GM19025 (cell line): ENCODE results near the gene ADIG.

ENCODE experiments used
- ATAC-seq: cut with Tn5 transposase; IDR thresholded peaks from one replicate; pipeline ENCODE4 v1.9.1; 2021; ENCODE audit warnings: mild to moderate bottlenecking, low read depth, moderate library complexity; ENCODE audit not compliant: unreplicated experiment

Gene ADIG

DNA sequence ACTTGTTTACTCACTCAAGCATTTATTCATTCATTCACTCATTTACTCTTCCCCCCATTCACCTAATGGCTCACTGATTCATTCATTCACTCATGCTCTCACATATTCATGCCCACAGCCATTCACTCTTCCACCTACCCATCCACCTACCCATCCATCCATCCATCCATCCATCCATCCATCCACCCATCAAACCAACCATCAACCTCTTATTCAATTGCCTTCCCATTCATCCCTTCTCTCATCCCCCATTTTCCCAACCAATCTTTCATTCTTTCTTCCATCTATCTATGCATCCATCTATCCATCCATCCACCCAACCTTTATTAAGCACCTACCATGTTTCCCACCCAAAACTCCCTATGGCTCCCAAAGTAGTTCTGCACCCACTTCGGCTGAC lies 19.1 kb downstream of the ADIG start:
- ATAC-seq = no peak

- ATAC-seq = no peak
These were observed 20.5 kb downstream of the ADIG start, which contains the start of gene ARHGAP40 for GRCh38 chr20:38601216-38602184. ARHGAP40 (plus strand) TSS chr20:38601809.

- ATAC-seq = no peak
These were observed 21.2 kb downstream of the ADIG start for GRCh38 chr20:38602185-38602581.

DNA sequence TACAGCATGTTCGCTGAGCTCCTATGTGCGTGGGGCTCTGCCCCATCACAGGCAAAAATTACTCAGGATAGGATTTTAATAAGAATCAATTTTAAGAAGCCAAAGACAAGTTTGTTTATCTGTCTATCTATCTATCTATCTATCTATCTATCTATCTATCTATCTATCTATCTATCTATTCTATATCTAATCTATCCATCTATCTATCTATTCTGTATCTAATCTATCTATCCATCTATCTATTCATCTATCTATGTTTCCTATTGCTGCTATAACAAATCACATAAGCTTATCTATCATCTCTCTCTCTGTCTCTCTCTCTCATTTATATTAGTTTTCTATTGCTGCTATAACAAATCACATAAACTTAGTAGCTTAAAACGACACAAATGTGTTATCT lies 22.3 kb downstream of the ADIG start:
- no peak for ATAC-seq

GRCh38 chr20:38604873-38605303 lies 23.9 kb downstream of the ADIG start:
- ATAC-seq = no peak

DNA sequence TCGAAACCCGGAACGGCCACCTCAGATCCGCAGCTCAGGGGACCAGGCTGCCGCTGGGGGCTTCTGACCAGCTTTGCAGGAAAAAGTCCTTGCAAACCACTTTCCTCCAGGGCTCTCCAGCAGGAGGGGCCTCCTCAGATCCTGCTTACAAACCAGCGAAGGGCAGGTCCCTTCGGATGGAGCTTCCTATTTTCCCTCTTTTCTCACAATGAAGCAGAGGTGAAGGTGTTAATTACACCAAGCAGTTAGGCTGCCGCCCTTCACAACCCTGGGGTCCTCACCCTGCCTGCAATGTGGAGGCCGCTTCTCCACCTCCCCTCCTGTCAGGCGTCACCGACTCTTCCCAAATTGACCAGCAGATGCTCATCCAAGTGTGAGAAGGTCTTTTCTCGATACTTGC lies 26.4 kb downstream of the ADIG start:
- ATAC-seq = no peak

DNA sequence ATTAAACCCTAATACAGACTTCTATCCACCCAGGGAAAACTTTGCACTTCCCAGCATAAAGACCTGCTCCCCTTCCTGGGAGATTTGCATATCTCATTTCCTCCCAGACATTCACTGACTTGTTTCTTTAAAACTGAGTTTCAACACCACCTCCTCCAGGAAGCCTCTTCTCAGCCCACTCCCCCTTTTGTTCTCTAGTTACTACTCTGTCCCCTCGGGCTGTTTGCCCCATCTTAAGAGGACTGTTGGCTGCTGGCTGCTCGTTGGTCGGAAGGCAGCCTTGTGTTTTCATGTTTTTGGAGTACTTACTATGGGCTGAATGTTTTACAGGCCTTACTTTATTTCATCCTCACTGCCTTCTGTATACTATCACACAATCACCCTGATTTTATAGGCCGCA lies 27.2 kb downstream of the ADIG start:
- ATAC-seq = no peak

GRCh38 chr20:38609815-38610214 lies 28.8 kb downstream of the ADIG start:
- no peak for ATAC-seq

GRCh38 chr20:38610521-38610920 lies 29.5 kb downstream of the ADIG start:
- ATAC-seq = no peak

- ATAC-seq = no peak
These were observed 31.9 kb downstream of the ADIG start for GRCh38 chr20:38612751-38613515.

DNA sequence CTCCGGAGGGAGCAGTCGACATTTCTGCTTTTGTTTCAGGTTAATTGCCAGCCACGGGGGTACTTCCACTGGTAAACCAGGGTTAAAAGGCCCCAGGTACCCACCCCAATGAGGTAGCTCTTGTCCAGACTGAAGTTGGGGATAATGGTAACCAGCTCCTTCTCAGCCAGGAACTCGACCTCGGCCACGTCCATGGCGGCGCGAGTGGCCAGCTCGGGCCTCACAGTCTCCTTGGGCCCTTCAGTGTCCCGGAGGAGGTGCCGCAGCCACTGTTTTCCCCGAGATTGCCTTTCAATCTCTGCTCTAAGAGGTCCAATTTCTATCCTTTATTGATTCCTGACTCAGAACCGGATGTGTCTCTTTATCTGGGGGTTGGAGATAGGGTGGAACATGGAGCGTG lies 34.3 kb downstream of the ADIG start:
- no peak for ATAC-seq

GRCh38 chr20:38616457-38616856 lies 35.5 kb downstream of the ADIG start:
- no peak for ATAC-seq

DNA sequence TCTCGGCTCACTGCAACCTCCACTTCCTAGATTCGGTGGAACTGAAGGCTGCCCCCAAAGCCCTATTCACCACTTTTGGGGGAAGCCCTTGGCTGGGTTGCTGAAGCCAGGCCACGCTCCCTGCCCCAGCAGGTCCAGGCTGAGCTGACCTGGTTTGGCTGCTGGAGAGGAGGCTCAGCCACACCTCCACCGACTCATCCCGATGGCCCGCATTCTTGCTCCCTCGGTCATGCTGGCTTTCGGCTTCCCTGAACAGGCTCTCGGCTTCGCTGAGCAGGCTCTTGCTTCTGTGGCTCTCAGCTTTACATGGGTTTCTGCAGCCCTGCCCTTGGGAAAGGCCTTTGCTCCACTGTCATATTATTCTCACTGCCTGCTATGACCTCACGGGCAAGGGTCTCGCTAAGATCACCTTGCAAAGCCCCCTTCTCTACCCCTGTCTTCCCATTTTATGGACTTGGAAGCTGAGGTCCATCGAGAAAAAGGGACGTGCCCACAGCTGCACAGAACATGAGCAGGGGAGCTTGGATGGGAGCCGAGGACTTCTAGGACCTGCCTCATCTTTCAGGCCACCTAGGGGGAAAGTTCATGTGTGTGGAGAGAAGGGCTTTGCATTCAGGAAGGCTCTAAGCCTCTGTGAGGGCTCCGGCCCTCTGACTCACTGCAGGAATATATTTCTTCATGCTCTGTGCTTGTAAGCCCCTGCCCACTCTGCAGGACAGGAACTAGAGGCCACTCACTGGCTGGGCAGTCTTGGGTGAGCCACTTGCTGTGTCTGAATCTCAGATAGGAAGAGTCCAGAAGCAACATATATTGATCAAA lies 36.2 kb downstream of the ADIG start:
- no peak for ATAC-seq

- no peak for ATAC-seq
These were observed 36.8 kb downstream of the ADIG start for GRCh38 chr20:38617830-38618196.

- ATAC-seq = no peak
These were observed 39.4 kb downstream of the ADIG start for GRCh38 chr20:38620441-38620840.

- no peak for ATAC-seq
These were observed 42.1 kb downstream of the ADIG start for GRCh38 chr20:38623061-38623460.

DNA sequence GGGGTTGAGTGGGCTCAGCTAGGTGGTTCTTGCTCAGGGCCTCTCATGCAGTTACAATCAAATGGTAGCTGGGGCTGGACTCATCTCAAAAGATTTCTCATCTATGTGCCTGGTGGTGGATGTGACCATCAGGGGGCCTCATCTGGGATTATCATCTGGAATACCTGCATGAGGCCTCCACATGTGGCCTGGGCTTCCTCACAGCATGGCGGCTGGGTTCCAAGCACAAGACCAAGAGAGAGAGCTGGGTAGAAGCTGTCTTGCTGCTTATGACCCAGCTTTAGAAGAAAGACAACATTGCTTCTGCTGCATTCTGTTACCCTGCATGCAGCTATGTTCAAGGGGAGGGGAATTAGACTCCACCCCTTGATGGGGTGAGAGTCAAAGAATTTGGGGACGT lies 43.1 kb downstream of the ADIG start:
- ATAC-seq = no peak

DNA sequence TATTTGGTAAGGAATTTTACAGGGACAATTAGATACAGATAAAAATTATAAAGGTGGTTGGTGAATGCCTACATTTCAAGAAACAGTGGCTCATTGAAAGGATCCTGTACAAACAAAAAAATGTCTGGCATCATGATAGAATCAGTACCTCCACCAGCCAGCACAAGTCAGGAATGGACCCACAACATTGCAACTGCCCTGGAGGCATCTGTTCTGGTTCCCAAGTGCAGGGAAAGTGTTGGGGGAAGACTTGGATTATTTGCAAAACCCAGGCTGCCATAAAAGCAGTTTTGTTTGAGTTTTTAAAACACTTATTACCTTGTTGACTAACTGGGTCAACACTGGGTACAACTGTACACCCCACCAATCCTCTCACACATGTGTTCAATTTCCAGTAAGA lies 44.9 kb downstream of the ADIG start:
- no peak for ATAC-seq

DNA sequence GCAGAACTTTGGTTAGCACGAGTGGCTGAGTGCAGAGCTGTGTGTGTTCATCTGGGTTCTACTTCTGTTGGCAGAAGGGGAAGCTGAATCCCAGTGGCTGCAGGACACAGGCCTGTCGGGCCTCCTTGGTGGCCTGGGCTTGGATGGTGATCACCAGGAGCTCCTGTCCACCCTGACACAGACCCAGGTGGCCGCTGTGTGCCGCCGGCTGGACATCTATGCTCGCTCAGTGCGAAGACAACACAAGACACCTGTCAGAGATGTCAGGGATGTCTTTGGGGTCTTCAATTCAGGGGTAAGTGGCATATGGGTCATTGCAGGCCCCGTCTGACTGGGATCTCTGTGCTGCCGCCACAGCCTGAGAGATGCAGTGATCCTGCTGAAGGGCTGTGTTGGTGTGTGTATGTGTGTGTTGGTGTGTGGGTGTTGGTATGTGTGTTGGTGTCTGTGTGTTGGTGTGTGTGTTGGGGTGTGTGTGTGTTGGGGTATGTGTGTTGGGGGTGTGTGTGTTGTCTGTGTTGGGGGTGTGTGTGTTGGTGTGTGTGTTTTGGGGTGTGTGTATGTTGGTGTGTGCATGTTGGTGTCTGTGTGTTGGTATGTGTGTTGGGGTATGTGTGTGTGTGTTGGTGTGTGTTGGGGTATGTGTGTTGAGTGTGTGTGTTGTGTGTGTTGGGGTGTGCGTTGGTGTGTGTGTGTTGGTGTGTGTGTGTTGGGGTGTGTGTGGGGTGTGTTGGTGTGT lies 46.1 kb downstream of the ADIG start:
- ATAC-seq = no peak
